OCI-LY3 (cell line): ENCODE results near the gene MAP3K2.

ENCODE experiments used
- CTCF ChIP-seq: fragments of 200-600, 300-600 bp; sonication (generic); IDR thresholded peaks from 2 replicates; pipeline ENCODE4 v1.5.1; 2014; ENCODE audit warnings: antibody characterized with exemption, low read length, low read depth
- EZH2phosphoT487 ChIP-seq: fragments of 200-600 bp; shearing (Covaris generic); IDR thresholded peaks from 2 replicates; pipeline ENCODE4 v1.6.1; 2018; ENCODE audit warnings: antibody characterized with exemption, mixed run types, low read depth

DNA sequence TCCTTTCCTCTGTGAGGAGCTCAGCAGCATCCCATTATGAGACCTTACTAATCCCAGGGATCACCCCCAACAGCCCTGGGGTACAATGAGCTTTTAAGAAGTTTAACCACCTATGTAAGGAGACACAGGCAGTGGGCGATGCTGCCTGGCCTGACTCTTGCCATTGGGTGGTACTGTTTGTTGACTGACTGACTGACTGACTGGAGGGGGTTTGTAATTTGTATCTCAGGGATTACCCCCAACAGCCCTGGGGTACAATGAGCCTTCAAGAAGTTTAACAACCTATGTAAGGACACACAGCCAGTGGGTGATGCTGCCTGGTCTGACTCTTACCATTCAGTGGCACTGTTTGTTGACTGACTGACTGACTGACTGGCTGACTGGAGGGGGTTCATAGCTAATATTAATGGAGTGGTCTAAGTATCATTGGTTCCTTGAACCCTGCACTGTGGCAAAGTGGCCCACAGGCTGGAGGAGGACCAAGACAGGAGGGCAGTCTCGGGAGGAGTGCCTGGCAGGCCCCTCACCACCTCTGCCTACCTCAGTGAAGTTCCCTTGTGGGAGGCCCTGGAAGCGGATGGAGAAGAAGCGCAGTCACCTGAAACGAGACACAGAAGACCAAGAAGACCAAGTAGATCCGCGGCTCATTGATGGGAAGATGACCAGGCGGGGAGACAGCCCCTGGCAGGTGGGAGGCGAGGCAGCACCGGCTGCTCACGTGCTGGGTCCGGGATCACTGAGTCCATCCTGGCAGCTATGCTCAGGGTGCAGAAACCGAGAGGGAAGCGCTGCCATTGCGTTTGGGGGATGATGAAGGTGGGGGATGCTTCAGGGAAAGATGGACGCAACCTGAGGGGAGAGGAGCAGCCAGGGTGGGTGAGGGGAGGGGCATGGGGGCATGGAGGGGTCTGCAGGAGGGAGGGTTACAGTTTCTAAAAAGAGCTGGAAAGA lies 38.0 kb upstream of the MAP3K2 start:
- TF ChIP-seq CTCF (no peak), EZH2phosphoT487 (no peak)
